ENCODE data around the gene MICU1. TPM values are rescaled to one million over a fixed set of nuclear protein-coding genes. Genes with fewer than 3 reads are reported as not detected.

Gene MICU1
- total and polyA plus RNA-seq, 10 of the 15 experiments (the other 5 are each of a cell fraction or from before 2014, with no cell fraction given) = 18.2 to 36.4 (median 22.2) TPM

DNA sequence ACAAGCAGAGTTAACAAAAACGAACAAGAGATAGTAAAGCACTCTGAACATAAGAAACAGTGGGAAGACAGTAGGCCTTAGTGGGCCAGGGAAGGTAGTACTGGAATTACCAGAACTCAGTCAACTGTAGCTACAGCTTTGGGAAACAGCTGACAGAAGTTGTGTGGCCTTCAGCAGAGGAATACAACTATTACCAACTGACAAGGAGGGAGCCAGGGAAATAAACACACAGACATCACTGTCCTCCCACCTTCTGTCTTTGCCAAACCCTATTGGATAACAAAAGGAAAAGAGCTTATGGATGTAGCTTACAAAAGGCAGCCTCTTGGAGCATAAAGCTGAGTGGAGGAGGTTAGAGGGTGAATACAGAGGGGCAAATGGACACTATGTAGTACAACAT, 15.4 kb downstream of the MICU1 start:
- ATAC-seq = no peak
- RAD21 ChIA-PET (ENCODE audit: unreplicated experiment) = no interaction called here
- H3K9ac ChIP-seq (ENCODE audit: control insufficient read depth, insufficient read depth, low read length) = no peak overlapping the region
- H3K36me3 ChIP-seq (ENCODE audit: control insufficient read depth in 2 of 2, insufficient read depth in 2 of 2, low read length in 1 of 2) = no peaks in the 10 kb centered on the region
- H2AFZ ChIP-seq (ENCODE audit: control insufficient read depth, low read depth, low read length) = no peak overlapping the region
- no peaks in the 10 kb centered on the region for H4K20me1 ChIP-seq (ENCODE audit: control insufficient read depth, insufficient read depth)
- H3K27me3 ChIP-seq (replicated peaks in 1 of 2; ENCODE audit: control insufficient read depth in 2 of 2, insufficient read depth in 2 of 2, low read length in 1 of 2) = no peaks in the 10 kb centered on the region
- SMC1A ChIA-PET (ENCODE audit: uncharacterized antibody, unreplicated experiment) = interaction anchor here (0.7 kb wide), 1 partner anchor 9 kb away, joined by 3 read pairs; no protein-coding TSS in a partner anchor
- no peak overlapping the region for H3K4me3 ChIP-seq
- POLR2A ChIA-PET = no interaction called here
- no TSS peak for BruUV-seq (replicated peaks)
- CTCF ChIA-PET = no interaction called here
- whole genome bisulfite sequencing (ENCODE audit: insufficient coverage, insufficient replicate concordance, low lambda C conversion rate, missing lambda C conversion rate) = 84% methylated on average over 1 of the region's 1 CpG
- no peaks in the 10 kb centered on the region for H3K4me1 ChIP-seq (ENCODE audit: control insufficient read depth, insufficient read depth, low read length)
- H3K27ac ChIP-seq (ENCODE audit: control insufficient read depth, insufficient read depth) = no peak overlapping the region
- in situ Hi-C loops (cut with MboI) (no loop called here), intact Hi-C loops (cut with micrococcal nuclease; ENCODE audit: unreplicated experiment) (no loop called here)
- no peak for DNase-seq (ENCODE audit: low read depth, low spot score)
- H3K4me2 ChIP-seq (ENCODE audit: control insufficient read depth, insufficient read depth) = no peak overlapping the region
- no peak for TF ChIP-seq ZBTB4 (CRISPR knock-in tag; IDR thresholded peaks at IDR 0.05)
- TF ChIP-seq ETV6 (conservative IDR thresholded peaks at IDR 0.05 in 1 of 2, IDR thresholded peaks at IDR 0.05 in 1 of 2; ENCODE audit: borderline replicate concordance in 1 of 2, low read depth in 1 of 2) = no peak
- no peak for TF ChIP-seq CREB1 (IDR thresholded peaks at IDR 0.05; ENCODE audit: low read depth)
- TF ChIP-seq CBX3 (IDR thresholded peaks at IDR 0.05; ENCODE audit: borderline replicate concordance, low read depth) = no peak
- no peak for TF ChIP-seq FOS (IDR thresholded peaks at IDR 0.05; ENCODE audit: borderline replicate concordance, extremely low read depth, insufficient read length)
- no peak for TF ChIP-seq BCL11A (IDR thresholded peaks at IDR 0.05; ENCODE audit: low read depth, low read length)
- TF ChIP-seq IKZF2 (IDR thresholded peaks at IDR 0.05) = no peak
- no peak for TF ChIP-seq HSF1 (IDR thresholded peaks at IDR 0.05; ENCODE audit: low read depth, low read length)
- no peak for TF ChIP-seq MEF2B (IDR thresholded peaks at IDR 0.05; ENCODE audit: partially characterized antibody, poor library complexity, severe bottlenecking)
- TF ChIP-seq JUND (IDR thresholded peaks at IDR 0.05; ENCODE audit: low read depth, low read length) = no peak
- no peaks in the 10 kb centered on the region for H3K79me2 ChIP-seq (ENCODE audit: control insufficient read depth, insufficient read depth, low read length)
- H3K9me3 ChIP-seq (replicated peaks; ENCODE audit: control insufficient read depth, insufficient read depth, low read length) = no peaks in the 10 kb centered on the region
- FAIRE-seq = no peak

Measured in GM12878 (cell line).